Sigmoid colon (tissue), 4 donors: ENCODE results near the gene THSD7A.

Source experiments
- CTCF ChIP-seq, 4 experiments: fragments of 450-650 bp in 3 of 4; fragments of 200-600 bp in 1 of 4; IDR thresholded peaks; one replicate each; pipeline ENCODE4 v1.5.1; 2016 to 2019; ENCODE audit warnings: antibody characterized with exemption in 4 of 4, mild to moderate bottlenecking in 3 of 4, moderate library complexity in 2 of 4
- POLR2A ChIP-seq, 2 donors: fragments of 450-650 bp; IDR thresholded peaks; one replicate each; pipeline ENCODE4 v1.6.1; 2016; ENCODE audit warnings: antibody characterized with exemption in 2 of 2, mild to moderate bottlenecking in 2 of 2, moderate library complexity in 2 of 2
- POLR2AphosphoS5 ChIP-seq, 4 donors: sonication (generic); formaldehyde crosslinking; IDR thresholded peaks; one replicate each; pipeline ENCODE4 v1.6.1; 2017; ENCODE audit warnings: antibody characterized with exemption in 4 of 4

- TF ChIP-seq POLR2A (IDR thresholded peaks at IDR 0.05): no peak
- TF ChIP-seq CTCF (IDR thresholded peaks at IDR 0.05): no peak
- TF ChIP-seq POLR2AphosphoS5 (IDR thresholded peaks at IDR 0.05): peak in 1 of 4 donors; percentile 6
Observed at GRCh38 chr7:11716185-11716584, 115.8 kb downstream of the THSD7A start.
